GM19397 (cell line): ENCODE results near the gene NTNG1.

ENCODE experiments used
- ATAC-seq: cut with Tn5 transposase; IDR thresholded peaks from one replicate; pipeline ENCODE4 v1.9.1; 2021; ENCODE audit warnings: mild to moderate bottlenecking, moderate library complexity; ENCODE audit not compliant: unreplicated experiment

The NTNG1 gene

GRCh38 chr1:107323784-107324183, 182.9 kb downstream of the NTNG1 start:
- no peak for ATAC-seq

GRCh38 chr1:107326824-107327445, 186.1 kb downstream of the NTNG1 start:
- ATAC-seq, result no peak

- ATAC-seq, result no peak
These were observed 186.6 kb downstream of the NTNG1 start for GRCh38 chr1:107327446-107327845.

GRCh38 chr1:107328087-107328486, 187.2 kb downstream of the NTNG1 start:
- no peak for ATAC-seq

GRCh38 chr1:107339775-107340174, 198.9 kb downstream of the NTNG1 start:
- no peak for ATAC-seq

GRCh38 chr1:107342316-107342715, 201.5 kb downstream of the NTNG1 start:
- ATAC-seq, result no peak

GRCh38 chr1:107342768-107343167, 201.9 kb downstream of the NTNG1 start:
- no peak for ATAC-seq

- no peak for ATAC-seq
These were observed 202.8 kb downstream of the NTNG1 start for GRCh38 chr1:107343601-107344000.

- ATAC-seq, result no peak
These were observed 203.5 kb downstream of the NTNG1 start for GRCh38 chr1:107344268-107344760.

- no peak for ATAC-seq
These were observed 204.0 kb downstream of the NTNG1 start for GRCh38 chr1:107344836-107345235.

GRCh38 chr1:107352850-107353249, 212.0 kb downstream of the NTNG1 start:
- ATAC-seq, result no peak

GRCh38 chr1:107357376-107357775, 216.5 kb downstream of the NTNG1 start:
- no peak for ATAC-seq

- no peak for ATAC-seq
These were observed 217.9 kb downstream of the NTNG1 start for GRCh38 chr1:107358619-107359327.

- ATAC-seq, result no peak
These were observed 218.8 kb downstream of the NTNG1 start for GRCh38 chr1:107359472-107360241.

- peak; percentile 48 for ATAC-seq
These were observed 221.8 kb downstream of the NTNG1 start for GRCh38 chr1:107362468-107363140.

- no peak for ATAC-seq
These were observed 222.3 kb downstream of the NTNG1 start for GRCh38 chr1:107363154-107363553.

- no peak for ATAC-seq
These were observed 224.8 kb downstream of the NTNG1 start for GRCh38 chr1:107365527-107366240.

GRCh38 chr1:107378426-107378825, 237.6 kb downstream of the NTNG1 start:
- ATAC-seq, result no peak

- ATAC-seq, result no peak
These were observed 238.0 kb downstream of the NTNG1 start for GRCh38 chr1:107378866-107379265.

GRCh38 chr1:107379826-107380225, 239.0 kb downstream of the NTNG1 start:
- no peak for ATAC-seq
